ENCODE results near the gene ENTPD2. TPM values are rescaled to one million over a fixed set of nuclear protein-coding genes. Genes with fewer than 3 reads are reported as not detected.

The ENTPD2 gene
- total and polyA plus RNA-seq, 2 experiments from 2014 or later: 1.8 to 1.9 TPM

DNA sequence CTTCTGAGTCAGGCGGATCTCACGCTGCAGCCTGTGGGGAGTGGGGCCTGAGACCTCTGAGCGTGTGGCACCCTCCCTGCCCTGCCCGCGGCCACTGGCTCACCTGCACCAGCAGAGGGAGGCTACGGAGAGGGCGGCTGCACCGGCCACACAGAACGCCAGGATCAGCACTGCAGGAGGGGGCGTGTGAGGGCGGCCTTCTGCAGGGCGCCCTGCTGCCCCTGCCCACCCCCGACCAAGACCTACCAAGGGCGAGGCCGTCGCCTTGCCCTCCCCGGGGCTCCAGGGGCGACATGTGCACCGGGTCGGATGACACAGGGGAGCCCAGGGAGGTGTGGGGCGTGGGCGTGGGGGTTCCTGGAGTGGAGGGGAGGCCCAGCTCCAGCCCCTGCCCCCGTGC lies 13.3 kb downstream of the ENTPD2 start (continued):
- TF ChIP-seq, protein P1, sequence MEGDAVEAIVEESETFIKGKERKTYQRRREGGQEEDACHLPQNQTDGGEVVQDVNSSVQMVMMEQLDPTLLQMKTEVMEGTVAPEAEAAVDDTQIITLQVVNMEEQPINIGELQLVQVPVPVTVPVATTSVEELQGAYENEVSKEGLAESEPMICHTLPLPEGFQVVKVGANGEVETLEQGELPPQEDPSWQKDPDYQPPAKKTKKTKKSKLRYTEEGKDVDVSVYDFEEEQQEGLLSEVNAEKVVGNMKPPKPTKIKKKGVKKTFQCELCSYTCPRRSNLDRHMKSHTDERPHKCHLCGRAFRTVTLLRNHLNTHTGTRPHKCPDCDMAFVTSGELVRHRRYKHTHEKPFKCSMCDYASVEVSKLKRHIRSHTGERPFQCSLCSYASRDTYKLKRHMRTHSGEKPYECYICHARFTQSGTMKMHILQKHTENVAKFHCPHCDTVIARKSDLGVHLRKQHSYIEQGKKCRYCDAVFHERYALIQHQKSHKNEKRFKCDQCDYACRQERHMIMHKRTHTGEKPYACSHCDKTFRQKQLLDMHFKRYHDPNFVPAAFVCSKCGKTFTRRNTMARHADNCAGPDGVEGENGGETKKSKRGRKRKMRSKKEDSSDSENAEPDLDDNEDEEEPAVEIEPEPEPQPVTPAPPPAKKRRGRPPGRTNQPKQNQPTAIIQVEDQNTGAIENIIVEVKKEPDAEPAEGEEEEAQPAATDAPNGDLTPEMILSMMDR (conservative IDR thresholded peaks at IDR 0.05; ENCODE audit: low read depth in 2 of 2): no peak
- TF ChIP-seq CREB1 (CRISPR knock-in tag; IDR thresholded peaks at IDR 0.05; ENCODE audit: low read depth) (no peak), NANOG (IDR thresholded peaks at IDR 0.05; ENCODE audit: borderline replicate concordance) (no peak), ZNF114 (CRISPR knock-in tag; IDR thresholded peaks at IDR 0.05) (no peak), JUNB (IDR thresholded peaks at IDR 0.05; ENCODE audit: unreplicated experiment) (no peak), EZH2 (IDR thresholded peaks at IDR 0.05; ENCODE audit: low read depth, unreplicated experiment) (no peak), EZH2phosphoT487 (IDR thresholded peaks at IDR 0.05; ENCODE audit: unreplicated experiment) (no peak), ZNF331 (CRISPR knock-in tag; IDR thresholded peaks at IDR 0.05; ENCODE audit: low read depth) (no peak)
- TF ChIP-seq, protein P2, sequence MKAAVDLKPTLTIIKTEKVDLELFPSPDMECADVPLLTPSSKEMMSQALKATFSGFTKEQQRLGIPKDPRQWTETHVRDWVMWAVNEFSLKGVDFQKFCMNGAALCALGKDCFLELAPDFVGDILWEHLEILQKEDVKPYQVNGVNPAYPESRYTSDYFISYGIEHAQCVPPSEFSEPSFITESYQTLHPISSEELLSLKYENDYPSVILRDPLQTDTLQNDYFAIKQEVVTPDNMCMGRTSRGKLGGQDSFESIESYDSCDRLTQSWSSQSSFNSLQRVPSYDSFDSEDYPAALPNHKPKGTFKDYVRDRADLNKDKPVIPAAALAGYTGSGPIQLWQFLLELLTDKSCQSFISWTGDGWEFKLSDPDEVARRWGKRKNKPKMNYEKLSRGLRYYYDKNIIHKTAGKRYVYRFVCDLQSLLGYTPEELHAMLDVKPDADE (IDR thresholded peaks at IDR 0.05): no peak
- TF ChIP-seq, protein P3, sequence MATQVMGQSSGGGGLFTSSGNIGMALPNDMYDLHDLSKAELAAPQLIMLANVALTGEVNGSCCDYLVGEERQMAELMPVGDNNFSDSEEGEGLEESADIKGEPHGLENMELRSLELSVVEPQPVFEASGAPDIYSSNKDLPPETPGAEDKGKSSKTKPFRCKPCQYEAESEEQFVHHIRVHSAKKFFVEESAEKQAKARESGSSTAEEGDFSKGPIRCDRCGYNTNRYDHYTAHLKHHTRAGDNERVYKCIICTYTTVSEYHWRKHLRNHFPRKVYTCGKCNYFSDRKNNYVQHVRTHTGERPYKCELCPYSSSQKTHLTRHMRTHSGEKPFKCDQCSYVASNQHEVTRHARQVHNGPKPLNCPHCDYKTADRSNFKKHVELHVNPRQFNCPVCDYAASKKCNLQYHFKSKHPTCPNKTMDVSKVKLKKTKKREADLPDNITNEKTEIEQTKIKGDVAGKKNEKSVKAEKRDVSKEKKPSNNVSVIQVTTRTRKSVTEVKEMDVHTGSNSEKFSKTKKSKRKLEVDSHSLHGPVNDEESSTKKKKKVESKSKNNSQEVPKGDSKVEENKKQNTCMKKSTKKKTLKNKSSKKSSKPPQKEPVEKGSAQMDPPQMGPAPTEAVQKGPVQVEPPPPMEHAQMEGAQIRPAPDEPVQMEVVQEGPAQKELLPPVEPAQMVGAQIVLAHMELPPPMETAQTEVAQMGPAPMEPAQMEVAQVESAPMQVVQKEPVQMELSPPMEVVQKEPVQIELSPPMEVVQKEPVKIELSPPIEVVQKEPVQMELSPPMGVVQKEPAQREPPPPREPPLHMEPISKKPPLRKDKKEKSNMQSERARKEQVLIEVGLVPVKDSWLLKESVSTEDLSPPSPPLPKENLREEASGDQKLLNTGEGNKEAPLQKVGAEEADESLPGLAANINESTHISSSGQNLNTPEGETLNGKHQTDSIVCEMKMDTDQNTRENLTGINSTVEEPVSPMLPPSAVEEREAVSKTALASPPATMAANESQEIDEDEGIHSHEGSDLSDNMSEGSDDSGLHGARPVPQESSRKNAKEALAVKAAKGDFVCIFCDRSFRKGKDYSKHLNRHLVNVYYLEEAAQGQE (IDR thresholded peaks at IDR 0.05; ENCODE audit: unreplicated experiment): no peak

DNA sequence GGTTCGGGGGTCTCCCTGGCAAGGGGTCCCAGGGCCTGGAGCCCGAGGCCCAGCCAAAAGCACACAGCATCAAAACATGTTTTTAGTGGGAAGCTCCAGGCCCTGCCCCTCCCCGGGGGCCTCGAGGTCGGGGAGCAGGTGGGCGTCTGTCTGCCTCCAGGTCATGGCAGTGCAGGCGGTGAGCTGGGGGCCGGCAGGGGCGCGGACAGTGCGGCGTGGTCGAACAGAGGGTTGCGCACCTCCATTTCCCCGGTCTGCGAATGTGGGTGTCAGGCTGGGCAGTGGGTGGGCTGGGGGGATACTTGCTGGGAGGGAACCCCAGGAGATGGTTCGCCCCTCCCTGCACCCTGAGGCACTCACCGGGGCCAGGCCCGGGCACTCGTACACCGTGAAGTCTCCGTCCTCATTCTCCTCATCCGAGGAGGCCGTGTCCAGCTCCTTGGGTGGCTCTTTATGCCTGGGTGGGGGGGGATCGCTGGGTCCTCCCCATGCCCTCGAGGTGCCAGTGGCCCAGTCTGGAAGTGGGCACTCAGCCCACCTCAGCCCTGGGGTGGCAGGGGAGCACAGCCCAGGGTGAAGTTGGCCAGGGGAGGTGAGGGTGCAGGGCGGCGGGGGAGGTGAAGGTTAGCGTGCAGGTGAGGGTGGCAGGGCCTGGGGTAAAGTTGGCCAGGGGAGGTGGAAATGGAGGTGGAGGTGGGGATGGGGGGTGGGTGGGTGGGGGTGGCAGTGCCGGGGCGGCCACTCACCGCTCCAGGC lies 14.1 kb downstream of the ENTPD2 start:
- H3K4me3 Mint-ChIP-seq: no peak overlapping the region
- no peak overlapping the region for H3K27ac Mint-ChIP-seq
- no peaks in the 10 kb centered on the region for H3K9me2 ChIP-seq (ENCODE audit: insufficient read depth)
- H3K36me3 ChIP-seq (ENCODE audit: insufficient read depth): no peaks in the 10 kb centered on the region
- peaks cover 6% of the 10 kb centered on the region for H3K27me3 ChIP-seq (ENCODE audit: insufficient read depth)
- H3K79me2 ChIP-seq (replicated peaks; ENCODE audit: insufficient read depth): peaks cover 4% of the 10 kb centered on the region; the same call in 1 of the 2 replicates
- peaks cover 2% of the 10 kb centered on the region; the same call in 1 of the 3 replicates for H3K4me1 Mint-ChIP-seq
- no peak overlapping the region for H3K4me3 ChIP-seq
- no peaks in the 10 kb centered on the region for H3K9me3 Mint-ChIP-seq
- no peak overlapping the region for H3K4me2 ChIP-seq
- peaks cover 2% of the 10 kb centered on the region; the same call in 1 of the 2 replicates for H3K4me1 ChIP-seq (ENCODE audit: insufficient read depth)
- no peaks in the 10 kb centered on the region for H3F3A ChIP-seq (replicated peaks; ENCODE audit: low read depth)
- ATAC-seq (no peak), DNase-seq (ENCODE audit: low spot score) (no peak)
- no peak overlapping the region for H3K27ac ChIP-seq (ENCODE audit: low read depth)
- no peak overlapping the region for H2AFZ ChIP-seq
- H3K36me3 Mint-ChIP-seq (ENCODE audit: low read depth): no peaks in the 10 kb centered on the region; the same call in 2 of the 3 replicates
- peaks cover 8% of the 10 kb centered on the region for H3K27me3 Mint-ChIP-seq (ENCODE audit: insufficient read depth, low read depth, poor library complexity)
- no peaks in the 10 kb centered on the region; the same call in 1 of the 2 replicates for H4K20me1 ChIP-seq (replicated peaks; ENCODE audit: insufficient read depth)
- TF ChIP-seq CREB1 (CRISPR knock-in tag; IDR thresholded peaks at IDR 0.05; ENCODE audit: low read depth) (no peak), JUNB (IDR thresholded peaks at IDR 0.05; ENCODE audit: unreplicated experiment) (no peak), EZH2 (IDR thresholded peaks at IDR 0.05; ENCODE audit: low read depth, unreplicated experiment) (no peak)
- TF ChIP-seq, protein P4, sequence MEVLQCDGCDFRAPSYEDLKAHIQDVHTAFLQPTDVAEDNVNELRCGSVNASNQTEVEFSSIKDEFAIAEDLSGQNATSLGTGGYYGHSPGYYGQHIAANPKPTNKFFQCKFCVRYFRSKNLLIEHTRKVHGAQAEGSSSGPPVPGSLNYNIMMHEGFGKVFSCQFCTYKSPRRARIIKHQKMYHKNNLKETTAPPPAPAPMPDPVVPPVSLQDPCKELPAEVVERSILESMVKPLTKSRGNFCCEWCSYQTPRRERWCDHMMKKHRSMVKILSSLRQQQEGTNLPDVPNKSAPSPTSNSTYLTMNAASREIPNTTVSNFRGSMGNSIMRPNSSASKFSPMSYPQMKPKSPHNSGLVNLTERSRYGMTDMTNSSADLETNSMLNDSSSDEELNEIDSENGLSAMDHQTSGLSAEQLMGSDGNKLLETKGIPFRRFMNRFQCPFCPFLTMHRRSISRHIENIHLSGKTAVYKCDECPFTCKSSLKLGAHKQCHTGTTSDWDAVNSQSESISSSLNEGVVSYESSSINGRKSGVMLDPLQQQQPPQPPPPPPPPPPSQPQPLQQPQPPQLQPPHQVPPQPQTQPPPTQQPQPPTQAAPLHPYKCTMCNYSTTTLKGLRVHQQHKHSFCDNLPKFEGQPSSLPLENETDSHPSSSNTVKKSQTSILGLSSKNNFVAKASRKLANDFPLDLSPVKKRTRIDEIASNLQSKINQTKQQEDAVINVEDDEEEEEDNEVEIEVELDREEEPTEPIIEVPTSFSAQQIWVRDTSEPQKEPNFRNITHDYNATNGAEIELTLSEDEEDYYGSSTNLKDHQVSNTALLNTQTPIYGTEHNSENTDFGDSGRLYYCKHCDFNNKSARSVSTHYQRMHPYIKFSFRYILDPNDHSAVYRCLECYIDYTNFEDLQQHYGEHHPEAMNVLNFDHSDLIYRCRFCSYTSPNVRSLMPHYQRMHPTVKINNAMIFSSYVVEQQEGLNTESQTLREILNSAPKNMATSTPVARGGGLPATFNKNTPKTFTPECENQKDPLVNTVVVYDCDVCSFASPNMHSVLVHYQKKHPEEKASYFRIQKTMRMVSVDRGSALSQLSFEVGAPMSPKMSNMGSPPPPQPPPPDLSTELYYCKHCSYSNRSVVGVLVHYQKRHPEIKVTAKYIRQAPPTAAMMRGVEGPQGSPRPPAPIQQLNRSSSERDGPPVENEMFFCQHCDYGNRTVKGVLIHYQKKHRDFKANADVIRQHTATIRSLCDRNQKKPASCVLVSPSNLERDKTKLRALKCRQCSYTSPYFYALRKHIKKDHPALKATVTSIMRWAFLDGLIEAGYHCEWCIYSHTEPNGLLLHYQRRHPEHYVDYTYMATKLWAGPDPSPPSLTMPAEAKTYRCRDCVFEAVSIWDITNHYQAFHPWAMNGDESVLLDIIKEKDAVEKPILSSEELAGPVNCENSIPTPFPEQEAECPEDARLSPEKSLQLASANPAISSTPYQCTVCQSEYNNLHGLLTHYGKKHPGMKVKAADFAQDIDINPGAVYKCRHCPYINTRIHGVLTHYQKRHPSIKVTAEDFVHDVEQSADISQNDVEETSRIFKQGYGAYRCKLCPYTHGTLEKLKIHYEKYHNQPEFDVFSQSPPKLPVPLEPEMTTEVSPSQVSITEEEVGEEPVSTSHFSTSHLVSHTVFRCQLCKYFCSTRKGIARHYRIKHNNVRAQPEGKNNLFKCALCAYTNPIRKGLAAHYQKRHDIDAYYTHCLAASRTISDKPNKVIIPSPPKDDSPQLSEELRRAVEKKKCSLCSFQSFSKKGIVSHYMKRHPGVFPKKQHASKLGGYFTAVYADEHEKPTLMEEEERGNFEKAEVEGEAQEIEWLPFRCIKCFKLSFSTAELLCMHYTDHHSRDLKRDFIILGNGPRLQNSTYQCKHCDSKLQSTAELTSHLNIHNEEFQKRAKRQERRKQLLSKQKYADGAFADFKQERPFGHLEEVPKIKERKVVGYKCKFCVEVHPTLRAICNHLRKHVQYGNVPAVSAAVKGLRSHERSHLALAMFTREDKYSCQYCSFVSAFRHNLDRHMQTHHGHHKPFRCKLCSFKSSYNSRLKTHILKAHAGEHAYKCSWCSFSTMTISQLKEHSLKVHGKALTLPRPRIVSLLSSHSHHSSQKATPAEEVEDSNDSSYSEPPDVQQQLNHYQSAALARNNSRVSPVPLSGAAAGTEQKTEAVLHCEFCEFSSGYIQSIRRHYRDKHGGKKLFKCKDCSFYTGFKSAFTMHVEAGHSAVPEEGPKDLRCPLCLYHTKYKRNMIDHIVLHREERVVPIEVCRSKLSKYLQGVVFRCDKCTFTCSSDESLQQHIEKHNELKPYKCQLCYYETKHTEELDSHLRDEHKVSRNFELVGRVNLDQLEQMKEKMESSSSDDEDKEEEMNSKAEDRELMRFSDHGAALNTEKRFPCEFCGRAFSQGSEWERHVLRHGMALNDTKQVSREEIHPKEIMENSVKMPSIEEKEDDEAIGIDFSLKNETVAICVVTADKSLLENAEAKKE (CRISPR knock-in tag; IDR thresholded peaks at IDR 0.05): no peak
